Suprapubic skin (tissue), 4 donors: ENCODE data around the gene HSPA14.
A peak's percentile ranks its signal among the peaks of the same experiment; 100 is the strongest.

Experiments used
- EP300 ChIP-seq: sonication (generic); formaldehyde crosslinking; IDR thresholded peaks from one replicate; pipeline ENCODE4 v1.6.1; 2017; ENCODE audit warnings: antibody characterized with exemption
- POLR2A ChIP-seq, 2 donors: fragments of 450-650 bp; IDR thresholded peaks; one replicate each; pipeline ENCODE4 v1.6.1; 2017; ENCODE audit warnings: antibody characterized with exemption in 2 of 2, mild to moderate bottlenecking in 2 of 2, moderate library complexity in 2 of 2
- POLR2AphosphoS5 ChIP-seq, 3 donors: sonication (generic); formaldehyde crosslinking; IDR thresholded peaks; one replicate each; pipeline ENCODE4 v1.6.1; 2017; ENCODE audit warnings: antibody characterized with exemption in 3 of 3
- TF ChIP-seq, protein P1 (sequence below), 2 donors: fragments of 200-600 bp in 1 of 2; fragments of 450-650 bp in 1 of 2; sonication (generic) in 1 of 2; IDR thresholded peaks; one replicate each; pipeline ENCODE4 v1.5.1; 2016 to 2019; ENCODE audit warnings: antibody characterized with exemption in 2 of 2, mild to moderate bottlenecking in 1 of 2, moderate library complexity in 1 of 2

- TF ChIP-seq POLR2AphosphoS5 (IDR thresholded peaks at IDR 0.05) (peak; percentile 27 to 80 (median 37)), POLR2A (IDR thresholded peaks at IDR 0.05) (peak; percentile 5 to 63), EP300 (no peak)
- TF ChIP-seq, protein P1, sequence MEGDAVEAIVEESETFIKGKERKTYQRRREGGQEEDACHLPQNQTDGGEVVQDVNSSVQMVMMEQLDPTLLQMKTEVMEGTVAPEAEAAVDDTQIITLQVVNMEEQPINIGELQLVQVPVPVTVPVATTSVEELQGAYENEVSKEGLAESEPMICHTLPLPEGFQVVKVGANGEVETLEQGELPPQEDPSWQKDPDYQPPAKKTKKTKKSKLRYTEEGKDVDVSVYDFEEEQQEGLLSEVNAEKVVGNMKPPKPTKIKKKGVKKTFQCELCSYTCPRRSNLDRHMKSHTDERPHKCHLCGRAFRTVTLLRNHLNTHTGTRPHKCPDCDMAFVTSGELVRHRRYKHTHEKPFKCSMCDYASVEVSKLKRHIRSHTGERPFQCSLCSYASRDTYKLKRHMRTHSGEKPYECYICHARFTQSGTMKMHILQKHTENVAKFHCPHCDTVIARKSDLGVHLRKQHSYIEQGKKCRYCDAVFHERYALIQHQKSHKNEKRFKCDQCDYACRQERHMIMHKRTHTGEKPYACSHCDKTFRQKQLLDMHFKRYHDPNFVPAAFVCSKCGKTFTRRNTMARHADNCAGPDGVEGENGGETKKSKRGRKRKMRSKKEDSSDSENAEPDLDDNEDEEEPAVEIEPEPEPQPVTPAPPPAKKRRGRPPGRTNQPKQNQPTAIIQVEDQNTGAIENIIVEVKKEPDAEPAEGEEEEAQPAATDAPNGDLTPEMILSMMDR (IDR thresholded peaks at IDR 0.05): no peak
Observed at GRCh38 chr10:14878266-14879123, 40.4 kb downstream of the HSPA14 start, which contains the start of gene SUV39H2.
